AG09319 (cell line): Measurements from ENCODE around the gene UGT1A3.

Experiments used
- DNase-seq: peaks from one replicate; pipeline ENCODE4 v3.0.0-alpha.2; 2010; ENCODE audit warnings: low read depth; ENCODE audit errors: extremely low read depth
- TF ChIP-seq, protein P1 (sequence below): IDR thresholded peaks from 2 replicates; pipeline ENCODE4 v1.5.1; 2011; ENCODE audit warnings: low read depth, mild to moderate bottlenecking, inconsistent platforms, low read length, moderate library complexity

UGT1A3 gene

DNA sequence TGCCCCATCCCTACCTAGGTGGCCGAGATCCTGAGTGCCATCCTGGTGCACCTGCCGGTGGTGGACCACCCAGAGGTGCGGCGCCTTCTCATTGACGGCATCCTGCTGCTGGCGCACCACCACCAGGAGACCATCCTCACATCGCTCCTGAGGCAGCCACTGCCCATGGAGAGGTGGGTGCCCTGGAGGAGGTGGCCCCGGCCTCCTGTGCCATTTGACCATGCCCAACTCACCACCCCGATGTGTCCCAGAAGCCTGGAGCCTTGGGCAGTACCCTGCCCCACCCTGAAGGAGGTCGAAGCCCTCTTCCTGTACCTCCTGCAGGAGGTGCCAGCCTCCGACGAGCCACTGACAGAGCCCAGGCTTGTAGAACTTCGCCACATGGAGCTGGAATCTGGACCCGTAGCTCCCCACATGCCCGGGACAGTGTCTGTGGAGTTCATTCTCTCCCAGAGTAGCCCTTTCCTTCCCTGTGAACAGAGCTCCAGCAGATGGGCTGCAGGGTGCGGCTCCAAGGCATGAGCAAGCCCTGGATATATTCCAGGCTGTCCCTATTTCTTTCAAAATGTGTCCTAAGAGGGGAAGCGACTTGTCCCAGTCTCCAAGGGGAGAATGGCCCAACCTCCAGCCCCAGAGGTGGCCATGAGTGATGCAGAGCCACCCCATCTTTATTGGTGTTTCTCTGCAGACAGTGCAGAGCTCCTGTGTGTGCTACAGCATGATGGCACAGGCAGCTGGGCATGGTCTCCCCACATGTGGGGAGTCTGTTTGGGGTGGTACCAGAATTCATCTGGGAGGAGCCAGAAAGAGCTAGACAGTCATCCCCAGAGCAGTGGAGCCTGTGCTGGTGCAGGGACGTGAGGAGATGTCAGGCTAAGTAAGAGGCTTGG is 91.3 kb downstream of the UGT1A3 start:
- DNase-seq: no peak
- TF ChIP-seq, protein P1, sequence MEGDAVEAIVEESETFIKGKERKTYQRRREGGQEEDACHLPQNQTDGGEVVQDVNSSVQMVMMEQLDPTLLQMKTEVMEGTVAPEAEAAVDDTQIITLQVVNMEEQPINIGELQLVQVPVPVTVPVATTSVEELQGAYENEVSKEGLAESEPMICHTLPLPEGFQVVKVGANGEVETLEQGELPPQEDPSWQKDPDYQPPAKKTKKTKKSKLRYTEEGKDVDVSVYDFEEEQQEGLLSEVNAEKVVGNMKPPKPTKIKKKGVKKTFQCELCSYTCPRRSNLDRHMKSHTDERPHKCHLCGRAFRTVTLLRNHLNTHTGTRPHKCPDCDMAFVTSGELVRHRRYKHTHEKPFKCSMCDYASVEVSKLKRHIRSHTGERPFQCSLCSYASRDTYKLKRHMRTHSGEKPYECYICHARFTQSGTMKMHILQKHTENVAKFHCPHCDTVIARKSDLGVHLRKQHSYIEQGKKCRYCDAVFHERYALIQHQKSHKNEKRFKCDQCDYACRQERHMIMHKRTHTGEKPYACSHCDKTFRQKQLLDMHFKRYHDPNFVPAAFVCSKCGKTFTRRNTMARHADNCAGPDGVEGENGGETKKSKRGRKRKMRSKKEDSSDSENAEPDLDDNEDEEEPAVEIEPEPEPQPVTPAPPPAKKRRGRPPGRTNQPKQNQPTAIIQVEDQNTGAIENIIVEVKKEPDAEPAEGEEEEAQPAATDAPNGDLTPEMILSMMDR: no peak

DNA sequence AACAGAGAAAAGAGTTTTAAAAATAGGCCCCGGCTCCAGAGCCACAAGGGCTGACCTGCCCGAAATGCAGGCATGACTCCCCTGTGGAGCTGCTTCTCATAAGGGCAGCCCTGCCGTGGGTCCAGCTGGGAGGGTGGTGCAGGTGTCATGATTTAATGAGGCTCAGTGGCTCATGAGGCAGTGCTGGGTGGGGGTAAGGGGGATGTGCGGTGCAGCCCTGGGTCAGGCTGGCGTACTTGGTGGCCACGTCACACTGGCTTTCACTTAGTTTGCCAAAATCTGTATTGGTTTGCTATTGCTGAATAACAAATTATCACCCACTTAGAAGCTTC is 91.9 kb downstream of the UGT1A3 start:
- DNase-seq: no peak
- TF ChIP-seq, protein P1: no peak

DNA sequence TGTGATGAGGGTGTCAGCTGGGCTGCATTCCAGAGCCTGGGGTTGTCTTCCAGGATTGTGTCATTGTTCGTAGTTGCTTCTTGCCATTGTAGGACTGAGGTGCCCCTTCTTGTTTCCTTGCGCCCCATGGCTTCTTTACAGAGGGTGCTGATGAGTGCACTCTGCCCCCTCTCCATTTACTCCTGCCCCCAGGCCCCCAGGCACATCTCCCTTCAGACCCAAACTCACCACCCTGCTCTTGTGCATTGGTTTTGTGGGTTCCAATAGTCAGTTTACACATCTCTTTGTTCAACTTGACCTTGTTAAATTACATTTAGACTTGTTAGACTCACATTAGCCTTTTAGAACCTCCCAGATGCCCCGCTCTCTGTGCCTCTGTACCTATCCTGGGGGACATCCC is 92.4 kb downstream of the UGT1A3 start:
- DNase-seq: no peak
- TF ChIP-seq, protein P1: no peak

DNA sequence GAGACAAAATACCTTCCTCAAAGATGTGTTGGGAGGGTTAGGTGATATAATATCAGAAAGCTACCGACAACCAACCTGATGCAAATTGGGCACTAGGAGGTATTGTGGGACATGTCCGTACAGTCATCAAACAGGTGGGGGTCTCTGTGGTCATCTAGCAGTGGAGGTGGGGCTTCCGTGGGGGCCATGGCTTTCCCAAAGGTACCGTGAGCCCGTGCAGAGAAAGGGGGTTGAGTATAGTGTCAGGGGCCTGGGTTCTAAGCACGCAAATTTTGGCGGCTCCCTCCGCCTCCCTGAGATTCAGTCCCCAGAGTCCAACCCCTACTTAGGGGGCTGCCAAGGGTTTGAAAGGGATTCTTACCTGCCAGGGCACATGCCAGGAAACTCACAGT is 92.9 kb downstream of the UGT1A3 start:
- no peak for DNase-seq
- TF ChIP-seq, protein P1: no peak

DNA sequence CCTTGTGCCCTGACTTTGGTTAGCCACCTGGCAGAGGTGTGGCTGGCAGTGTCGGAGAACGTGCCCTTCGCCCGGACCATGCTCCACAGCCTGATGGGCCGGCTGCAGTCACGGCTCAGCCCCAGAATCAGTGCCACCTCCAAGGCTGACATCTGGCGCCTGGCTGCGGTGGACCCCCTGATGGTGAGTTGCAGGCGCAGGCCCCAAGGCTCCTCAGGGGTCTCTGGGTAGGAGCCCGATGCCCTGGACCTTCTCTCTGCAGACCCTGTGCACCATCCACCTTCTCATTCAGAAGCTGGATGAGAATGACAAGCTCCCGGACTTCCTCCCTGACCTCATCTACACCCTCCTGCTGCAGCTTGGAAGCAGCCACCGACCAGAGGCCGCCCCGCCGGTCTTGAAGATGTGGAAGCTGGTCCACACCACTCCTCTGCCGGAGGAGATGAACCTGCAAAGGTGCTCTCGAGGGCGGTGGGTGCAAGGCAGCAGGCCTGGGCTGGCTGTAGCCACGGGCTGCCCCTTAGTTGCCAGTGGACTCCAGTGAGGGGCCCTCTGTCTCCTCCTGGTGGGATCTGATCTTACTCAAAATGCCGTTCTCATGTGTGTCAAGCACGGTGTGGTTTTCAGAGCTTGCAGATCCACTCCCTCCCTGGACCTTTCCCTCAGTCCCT is 93.4 kb downstream of the UGT1A3 start:
- DNase-seq: no peak
- TF ChIP-seq, protein P1: no peak
